Psoas muscle (tissue), 8 donors: ENCODE results near the gene GALNT16. TPM values are rescaled to one million over a fixed set of nuclear protein-coding genes. Genes with fewer than 3 reads are reported as not detected.
A peak's percentile ranks its signal among the peaks of the same experiment; 100 is the strongest.

Experiments
- ATAC-seq, 4 donors: fragments of 200-7000 bp; cut with Tn5 transposase; one replicate each; pipeline ENCODE4 v1.9.1; 2020; ENCODE audit warnings: moderate library complexity in 3 of 4, mild to moderate bottlenecking in 2 of 4
- DNase-seq, 2 donors: peaks; one replicate each; pipeline ENCODE4 v3.0.0-alpha.2; 2020
- H3K27ac ChIP-seq: fragments of 200-600 bp; one replicate; pipeline ENCODE4 v1.8.0; 2022
- H3K27me3 ChIP-seq, 3 donors: fragments of 200-600 bp in 1 of 3; one replicate each; pipeline versions ENCODE4 v1.6.1 to v1.8.0; 2013 to 2022; ENCODE audit warnings: low read length in 2 of 3, mild to moderate bottlenecking in 2 of 3, moderate library complexity in 1 of 3; ENCODE audit not compliant: insufficient read depth in 3 of 3
- H3K36me3 ChIP-seq, 2 donors: fragments of 200-600 bp in 1 of 2; one replicate each; pipeline versions ENCODE4 v1.6.1 to v1.8.0; 2013 to 2022; ENCODE audit warnings: low read depth in 1 of 2, mild to moderate bottlenecking in 1 of 2, moderate library complexity in 1 of 2; ENCODE audit not compliant: insufficient read depth in 1 of 2
- H3K4me1 ChIP-seq: fragments of 200-600 bp; one replicate; pipeline ENCODE4 v1.8.0; 2022
- H3K4me3 ChIP-seq: fragments of 200-600 bp; one replicate; pipeline ENCODE4 v1.8.0; 2022; ENCODE audit warnings: mild to moderate bottlenecking
- H3K9me3 ChIP-seq: fragments of 200-600 bp; one replicate; pipeline ENCODE4 v1.8.0; 2022
- CTCF ChIP-seq: fragments of 200-600 bp; IDR thresholded peaks from one replicate; pipeline ENCODE4 v1.8.0; 2022; ENCODE audit warnings: antibody characterized with exemption
- WGBS, 3 donors: extraction: QIAGEN DNeasy Blood & Tissue Kit; methylation state at CpG; one replicate each; pipeline versions ENCODE4 v1.1.6 to v1.1.7; 2013; 5-methylcytosine and 5-hydroxymethylcytosine counted together
- intact Hi-C, 2 donors: fragments of 100-400 bp; cut with DNase I; formaldehyde crosslinking; loops; one replicate each; pipeline versions ENCODE4 v1.11.0 to v1.14.2; 2022
- polyA plus RNA-seq, 3 donors: library from polyadenylated mRNA; stranded (reverse); fragments of 200-250 nt; gene quantifications; one replicate each; pipeline ENCODE4 v1.2.3, GENCODE V29; 2013
- total RNA-seq, 4 donors: library from RNA; stranded (reverse); fragmentation: NEBNext Ultra II Directional in 2 of 4; extraction: Animal tissue kit (Norgen Biotek cat#: 25700) in 2 of 4; gene quantifications; one replicate each; pipeline versions ENCODE4 v1.2.1 to v1.2.4, GENCODE V29; 2021 to 2023
- donor health status: healthy with polysubstance abuse.
- donor health status: DM: no; HTN: no; CAD: no; lungs with moderate emphysema.
- donor health status: Bipolar disorder and iron deficiency.
- donor health status: healthy.
- donor health status: DM: yes; HTN: yes; CAD: no.
- donor health status: DM: no; HTN: no; CAD: no.
- donor health status: DM: no; HTN: no; CAD: no.
- donor health status: DM: yes; HTN: yes; CAD: no.

GALNT16 gene
- total and polyA plus RNA-seq, 7 donors: 0.83 to 2.6 (median 1.7) TPM

- no peak for TF ChIP-seq CTCF
- intact Hi-C loops: no loop called here
- no peak for DNase-seq
- Histone ChIP-seq H3K27me3 (no peaks in the 10 kb centered on the region), H3K36me3 (no peaks in the 10 kb centered on the region), H3K9me3 (no peaks in the 10 kb centered on the region), H3K4me1 (no peaks in the 10 kb centered on the region), H3K4me3 (no peak overlapping the region), H3K27ac (no peak overlapping the region)
- WGBS, 3 donors: 60 to 73% (median 70%) methylated on average over 12 of the region's 12 CpGs
- ATAC-seq: no peak
These were observed 98.4 kb downstream of the GALNT16 start for GRCh38 chr14:69358233-69358963.

GRCh38 chr14:69358966-69359365 lies 99.0 kb downstream of the GALNT16 start:
- DNase-seq: no peak
- H3K4me3 ChIP-seq: no peak overlapping the region
- intact Hi-C loops: no loop called here
- no peaks in the 10 kb centered on the region for H3K27me3 ChIP-seq
- TF ChIP-seq CTCF: no peak
- H3K4me1 ChIP-seq: no peaks in the 10 kb centered on the region
- no peaks in the 10 kb centered on the region for H3K9me3 ChIP-seq
- H3K36me3 ChIP-seq: no peaks in the 10 kb centered on the region
- ATAC-seq: no peak
- no peak overlapping the region for H3K27ac ChIP-seq
- WGBS, 3 donors: 91 to 93% (median 93%) methylated on average over 3 of the region's 3 CpGs

GRCh38 chr14:69360438-69361108 lies 100.6 kb downstream of the GALNT16 start:
- no peak for DNase-seq
- 72 to 82% (median 72%) methylated on average over 7 of the region's 7 CpGs for WGBS, 3 donors
- Histone ChIP-seq H3K4me3 (no peak overlapping the region), H3K4me1 (no peaks in the 10 kb centered on the region), H3K27ac (no peak overlapping the region), H3K27me3 (no peaks in the 10 kb centered on the region), H3K36me3 (no peaks in the 10 kb centered on the region), H3K9me3 (no peaks in the 10 kb centered on the region)
- intact Hi-C loops: loop anchor here in 1 of 2 donors (5.0 kb wide), 2 partner anchors 98 to 118 kb away; partner anchors contain the start of gene GALNT16
- no peak for TF ChIP-seq CTCF
- no peak for ATAC-seq

GRCh38 chr14:69363055-69363454 lies 103.1 kb downstream of the GALNT16 start:
- Histone ChIP-seq H3K27me3 (no peaks in the 10 kb centered on the region), H3K36me3 (no peaks in the 10 kb centered on the region), H3K4me1 (no peaks in the 10 kb centered on the region), H3K27ac (no peak overlapping the region), H3K9me3 (no peaks in the 10 kb centered on the region), H3K4me3 (no peak overlapping the region)
- intact Hi-C loops: loop anchor here in 1 of 2 donors (5.0 kb wide), 2 partner anchors 101 to 121 kb away; partner anchors contain the start of gene GALNT16
- ATAC-seq (peak in 3 of 4 donors; percentile 42 to 67 (median 53)), DNase-seq (peak; percentile 27 to 66)
- WGBS, 3 donors: 21 to 40% (median 30%) methylated on average over 9 of the region's 9 CpGs
- peak; percentile 37 for TF ChIP-seq CTCF
